OCI-LY1 (cell line): ENCODE results near the gene NCDN.

Experiments
- CTCF ChIP-seq: fragments of 200-600 bp; sonication (generic), shearing (Covaris generic); IDR thresholded peaks from 2 replicates; pipeline ENCODE4 v1.5.1; 2017; ENCODE audit warnings: mild to moderate bottlenecking, antibody characterized with exemption, low read length, moderate library complexity, mixed read lengths
- EZH2 ChIP-seq: fragments of 200-600 bp; sonication (generic), shearing (Covaris generic); IDR thresholded peaks from 2 replicates; pipeline ENCODE4 v1.8.0; 2017; ENCODE audit warnings: borderline replicate concordance, mixed run types, mild to moderate bottlenecking, antibody characterized with exemption, low read length, moderate library complexity, mixed read lengths

- TF ChIP-seq CTCF (no peak), EZH2 (no peak)
These were observed 38.2 kb upstream of the NCDN start for GRCh38 chr1:35519432-35519831.
